SK-N-MC (cell line): ENCODE measurements around the gene CCDC88C.

Experiments used
- EZH2 ChIP-seq: fragments of 200-600 bp; sonication (generic); IDR thresholded peaks from one replicate; pipeline ENCODE4 v1.6.1; 2017; ENCODE audit warnings: antibody characterized with exemption
- FOXP2 ChIP-seq: optimal IDR thresholded peaks from 2 replicates; pipeline ENCODE3; 2011; ENCODE audit warnings: mild to moderate bottlenecking, moderate library complexity; ENCODE audit not compliant: insufficient read depth; ENCODE audit errors: extremely low read length, control extremely low read depth
- POLR2AphosphoS5 ChIP-seq: IDR thresholded peaks from 2 replicates; pipeline ENCODE4 v1.6.1; 2012; ENCODE audit warnings: mild to moderate bottlenecking, low read depth, low read length, borderline replicate concordance

- TF ChIP-seq EZH2: no peak
- no peak for TF ChIP-seq POLR2AphosphoS5
- no peak for TF ChIP-seq FOXP2
These were observed 87.4 kb downstream of the CCDC88C start for GRCh38 chr14:91330096-91330696.
